ENCODE data around the gene CAT. TPM values are rescaled to one million over a fixed set of nuclear protein-coding genes. Genes with fewer than 3 reads are reported as not detected.

Gene CAT
- total and polyA plus RNA-seq, 4 donors: 91.8 to 319 (median 106) TPM

GRCh38 chr11:34507610-34508009 lies 68.9 kb downstream of the CAT start:
- Histone ChIP-seq H3K27me3 (ENCODE audit: control insufficient read depth in 3 of 3, insufficient read depth in 3 of 3, low read length in 2 of 3) (no peaks in the 10 kb centered on the region), H3K9me3 (ENCODE audit: control insufficient read depth in 4 of 4, insufficient read depth in 3 of 4, low read length in 3 of 4) (no peaks in the 10 kb centered on the region), H3K4me3 (no peak overlapping the region), H3K4me1 (ENCODE audit: control insufficient read depth in 5 of 5, insufficient read depth in 5 of 5, low read length in 5 of 5) (peaks cover 0 to 21% (median 8%) of the 10 kb centered on the region in 5 donors), H3K36me3 (ENCODE audit: control insufficient read depth in 4 of 4, insufficient read depth in 4 of 4, low read length in 4 of 4) (no peaks in the 10 kb centered on the region), H3K9ac (ENCODE audit: insufficient read depth in 1 of 2, low read length in 2 of 2) (no peak overlapping the region), H3K27ac (ENCODE audit: low read depth in 1 of 2, low read length in 1 of 2) (peak overlapping the region in 1 of 2 donors; percentile 37)
- 54 to 77% methylated on average over 5 of the region's 5 CpGs for WGBS, 2 donors
- peak in 2 of 3 donors; percentile 59 to 61 for DNase-seq
- ATAC-seq (ENCODE audit: insufficient read depth, low FRiP score): no peak
- no peak for TF ChIP-seq CTCF (IDR thresholded peaks at IDR 0.05; ENCODE audit: control extremely low read depth, extremely low read depth)

- H3K27ac ChIP-seq (ENCODE audit: low read depth in 1 of 2, low read length in 1 of 2): no peak overlapping the region
- peaks cover 0 to 23% (median 8%) of the 10 kb centered on the region in 5 donors for H3K4me1 ChIP-seq (ENCODE audit: control insufficient read depth in 5 of 5, insufficient read depth in 5 of 5, low read length in 5 of 5)
- no peaks in the 10 kb centered on the region for H3K27me3 ChIP-seq (ENCODE audit: control insufficient read depth in 3 of 3, insufficient read depth in 3 of 3, low read length in 2 of 3)
- no peaks in the 10 kb centered on the region for H3K36me3 ChIP-seq (ENCODE audit: control insufficient read depth in 4 of 4, insufficient read depth in 4 of 4, low read length in 4 of 4)
- no peak overlapping the region for H3K4me3 ChIP-seq
- DNase-seq (peak in 1 of 3 donors; percentile 34), ATAC-seq (ENCODE audit: insufficient read depth, low FRiP score) (no peak)
- no peak overlapping the region for H3K9ac ChIP-seq (ENCODE audit: insufficient read depth in 1 of 2, low read length in 2 of 2)
- 12 to 23% methylated on average over 2 of the region's 2 CpGs for WGBS, 2 donors
- H3K9me3 ChIP-seq (ENCODE audit: control insufficient read depth in 4 of 4, insufficient read depth in 3 of 4, low read length in 3 of 4): no peaks in the 10 kb centered on the region
- no peak for TF ChIP-seq CTCF (IDR thresholded peaks at IDR 0.05; ENCODE audit: control extremely low read depth, extremely low read depth)
Measured at GRCh38 chr11:34508524-34508923, 69.8 kb downstream of the CAT start.

GRCh38 chr11:34509336-34509876 lies 70.7 kb downstream of the CAT start:
- H3K36me3 ChIP-seq (ENCODE audit: control insufficient read depth in 4 of 4, insufficient read depth in 4 of 4, low read length in 4 of 4): no peaks in the 10 kb centered on the region
- H3K4me3 ChIP-seq: no peak overlapping the region
- H3K4me1 ChIP-seq (ENCODE audit: control insufficient read depth in 5 of 5, insufficient read depth in 5 of 5, low read length in 5 of 5): peaks cover 0 to 23% (median 7%) of the 10 kb centered on the region in 5 donors
- no peaks in the 10 kb centered on the region for H3K27me3 ChIP-seq (ENCODE audit: control insufficient read depth in 3 of 3, insufficient read depth in 3 of 3, low read length in 2 of 3)
- H3K9me3 ChIP-seq (ENCODE audit: control insufficient read depth in 4 of 4, insufficient read depth in 3 of 4, low read length in 3 of 4): no peaks in the 10 kb centered on the region
- ATAC-seq (ENCODE audit: insufficient read depth, low FRiP score) (no peak), DNase-seq (peak in 1 of 3 donors; percentile 38)
- no peak overlapping the region for H3K27ac ChIP-seq (ENCODE audit: low read depth in 1 of 2, low read length in 1 of 2)
- no peak for TF ChIP-seq CTCF (IDR thresholded peaks at IDR 0.05; ENCODE audit: control extremely low read depth, extremely low read depth)
- 22 to 29% methylated on average over 5 of the region's 5 CpGs for WGBS, 2 donors
- H3K9ac ChIP-seq (ENCODE audit: insufficient read depth in 1 of 2, low read length in 2 of 2): no peak overlapping the region

- ATAC-seq (ENCODE audit: insufficient read depth, low FRiP score) (no peak), DNase-seq (peak in 1 of 3 donors; percentile 55)
- no peaks in the 10 kb centered on the region for H3K27me3 ChIP-seq (ENCODE audit: control insufficient read depth in 3 of 3, insufficient read depth in 3 of 3, low read length in 2 of 3)
- H3K27ac ChIP-seq (ENCODE audit: low read depth in 1 of 2, low read length in 1 of 2): no peak overlapping the region
- H3K36me3 ChIP-seq (ENCODE audit: control insufficient read depth in 4 of 4, insufficient read depth in 4 of 4, low read length in 4 of 4): no peaks in the 10 kb centered on the region
- TF ChIP-seq CTCF (IDR thresholded peaks at IDR 0.05; ENCODE audit: control extremely low read depth, extremely low read depth): no peak
- H3K9me3 ChIP-seq (ENCODE audit: control insufficient read depth in 4 of 4, insufficient read depth in 3 of 4, low read length in 3 of 4): no peaks in the 10 kb centered on the region
- H3K4me1 ChIP-seq (ENCODE audit: control insufficient read depth in 5 of 5, insufficient read depth in 5 of 5, low read length in 5 of 5): peaks cover 0 to 23% (median 5%) of the 10 kb centered on the region in 5 donors
- no peak overlapping the region for H3K4me3 ChIP-seq
- H3K9ac ChIP-seq (ENCODE audit: insufficient read depth in 1 of 2, low read length in 2 of 2): no peak overlapping the region
Measured at GRCh38 chr11:34510218-34510617, 71.5 kb downstream of the CAT start.

Measured in lung (tissue), 12 donors.